Adrenal gland (tissue), 12 donors: ENCODE data around the gene CORO6. TPM values are rescaled to one million over a fixed set of nuclear protein-coding genes. Genes with fewer than 3 reads are reported as not detected.

Experiments
- DNase-seq, 7 donors: peaks; one replicate each; pipeline ENCODE4 v3.0.0-alpha.2; 2019 to 2020
- H3K27ac ChIP-seq, 5 donors: fragments of 200-600 bp; sonication (generic) in 4 of 5; 1 replicate in 3 of 5; 2 replicates in 2 of 5; pipeline versions ENCODE4 v1.5.1 to v1.8.0; 2016 to 2020; ENCODE audit warnings: mild to moderate bottlenecking in 1 of 5
- H3K27me3 ChIP-seq: fragments of 200-600 bp; 2 replicates; pipeline ENCODE4 v1.8.0; 2021
- H3K36me3 ChIP-seq, 2 donors: fragments of 200-600 bp; replicated peaks in 1 of 2; 1 replicate in 1 of 2; 2 replicates in 1 of 2; pipeline versions ENCODE4 v1.5.1 to v1.8.0; 2018 to 2022
- H3K4me1 ChIP-seq, 2 donors: fragments of 200-600 bp; replicated peaks in 1 of 2; 1 replicate in 1 of 2; 2 replicates in 1 of 2; pipeline versions ENCODE4 v1.5.1 to v1.8.0; 2018 to 2021
- H3K4me3 ChIP-seq, 4 donors: fragments of 200-600 bp; sonication (generic) in 3 of 4; one replicate each; pipeline ENCODE4 v1.5.1; 2016 to 2018
- H3K9me3 ChIP-seq, 3 donors: fragments of 200-600 bp; sonication (generic) in 1 of 3; replicated peaks in 1 of 3; 1 replicate in 2 of 3; 2 replicates in 1 of 3; pipeline versions ENCODE4 v1.5.1 to v1.8.0; 2016 to 2021
- CTCF ChIP-seq, 6 experiments: fragments of 450-650 bp in 4 of 6; fragments of 200-600 bp in 2 of 6; sonication (generic) in 1 of 6; IDR thresholded peaks; 1 replicate in 5 of 6; 2 replicates in 1 of 6; pipeline versions ENCODE4 v1.5.1 to v1.8.0; 2016 to 2021; ENCODE audit warnings: antibody characterized with exemption in 6 of 6, mild to moderate bottlenecking in 2 of 6, moderate library complexity in 1 of 6
- POLR2A ChIP-seq, 2 donors: fragments of 450-650 bp; IDR thresholded peaks; one replicate each; pipeline ENCODE4 v1.6.1; 2017; ENCODE audit warnings: antibody characterized with exemption in 2 of 2, mild to moderate bottlenecking in 2 of 2, moderate library complexity in 1 of 2
- WGBS, 4 donors: extraction: QIAGEN DNeasy Blood & Tissue Kit in 2 of 4; methylation state at CpG; one replicate each; pipeline versions ENCODE4 v1.1.5 to v1.1.7; 2013 to 2017; 5-methylcytosine and 5-hydroxymethylcytosine counted together
- intact Hi-C, 2 donors: fragments of 100-400 bp; cut with DNase I; formaldehyde crosslinking; loops; one replicate each; pipeline versions ENCODE4 v1.14.1 to v1.15.0; 2022 to 2023
- polyA plus RNA-seq, 3 donors: library from polyadenylated mRNA; stranded (reverse); fragments of 200-250 nt in 2 of 3; fragments of 350-450 nt in 1 of 3; fragmentation: Illumina TruSeq in 1 of 3; extraction: RNeasy Lipid Tissue Mini Kit (QIAGEN cat#74804) in 1 of 3; gene quantifications; one replicate each; pipeline ENCODE4 v1.2.3, GENCODE V29; 2013 to 2014
- total RNA-seq, 9 donors: library from RNA; depleted of rRNA in 4 of 9; stranded (reverse); fragments of >200 nt in 4 of 9; fragments of 120-200 nt in 1 of 9; fragmentation: NEBNext Ultra II Directional in 1 of 9; extraction: Animal tissue kit (Norgen Biotek cat#: 25700) in 1 of 9; gene quantifications; one replicate each; pipeline versions ENCODE4 v1.1.0 to v1.2.4, GENCODE V29; 2013 to 2023
- donor health status: healthy with polysubstance abuse.
- donor health status: Bipolar disorder and iron deficiency.
- donor health status: DM: yes; HTN: yes; CAD: no.
- donor health status: DM: no; HTN: no; CAD: no.
- donor health status: DM: no; HTN: no; CAD: no.
- donor health status: DM: yes; HTN: yes; CAD: no.

The CORO6 gene
- total and polyA plus RNA-seq, 12 donors = 0.44 to 34.0 (median 5.6) TPM

- H3K4me3 ChIP-seq = peak overlapping the region in 2 of 4 donors; percentile 13 to 48
- H3K27ac ChIP-seq = peak overlapping the region in 1 of 5 donors; percentile 45
- WGBS, 4 donors = 0 to 4% (median 3%) methylated on average over 12 to 74 of the region's 74 CpGs
- peaks cover 26 to 53% of the 10 kb centered on the region in 2 donors for H3K4me1 ChIP-seq
- intact Hi-C loops = loop anchor here in 1 of 2 donors (5.0 kb wide), 1 partner anchor 33 kb away; no protein-coding TSS in a partner anchor
- H3K27me3 ChIP-seq = no peaks in the 10 kb centered on the region
- TF ChIP-seq POLR2A (IDR thresholded peaks at IDR 0.05) (peak in 1 of 2 donors; percentile 64), CTCF (IDR thresholded peaks at IDR 0.05) (no peak)
- peak; percentile 77 to 90 (median 84) for DNase-seq
- H3K36me3 ChIP-seq = no peaks in the 10 kb centered on the region
- H3K9me3 ChIP-seq = no peaks in the 10 kb centered on the region
Observed at GRCh38 chr17:29615492-29616299, 7.0 kb downstream of the CORO6 start.

- intact Hi-C loops = loop anchor here in 1 of 2 donors (5.0 kb wide), 1 partner anchor 33 kb away; no protein-coding TSS in a partner anchor
- Histone ChIP-seq H3K36me3 (no peaks in the 10 kb centered on the region), H3K4me3 (peak overlapping the region in 1 of 4 donors; percentile 48), H3K4me1 (peaks cover 26 to 53% of the 10 kb centered on the region in 2 donors), H3K27me3 (no peaks in the 10 kb centered on the region), H3K9me3 (no peaks in the 10 kb centered on the region), H3K27ac (no peak overlapping the region)
- TF ChIP-seq POLR2A (IDR thresholded peaks at IDR 0.05) (no peak), CTCF (IDR thresholded peaks at IDR 0.05) (no peak)
- DNase-seq = peak in 2 of 7 donors; percentile 28 to 42
- 16 to 37% (median 28%) methylated on average over 11 to 15 of the region's 15 CpGs for WGBS, 4 donors
Observed at GRCh38 chr17:29615048-29615385, 7.7 kb downstream of the CORO6 start.

GRCh38 chr17:29614349-29615047 is 8.2 kb downstream of the CORO6 start:
- WGBS, 4 donors = 55 to 78% (median 66%) methylated on average over 9 to 16 of the region's 16 CpGs
- Histone ChIP-seq H3K4me1 (peaks cover 26 to 53% of the 10 kb centered on the region in 2 donors), H3K9me3 (no peaks in the 10 kb centered on the region), H3K27ac (no peak overlapping the region), H3K4me3 (no peak overlapping the region), H3K27me3 (no peaks in the 10 kb centered on the region), H3K36me3 (no peaks in the 10 kb centered on the region)
- intact Hi-C loops = loop anchor here (5.0 kb wide), 2 partner anchors 32 to 37 kb away; no protein-coding TSS in a partner anchor
- TF ChIP-seq POLR2A (IDR thresholded peaks at IDR 0.05) (no peak), CTCF (IDR thresholded peaks at IDR 0.05) (no peak)
- no peak for DNase-seq

GRCh38 chr17:29613856-29614255 is 8.9 kb downstream of the CORO6 start:
- Histone ChIP-seq H3K36me3 (no peaks in the 10 kb centered on the region), H3K4me1 (peaks cover 26 to 53% of the 10 kb centered on the region in 2 donors), H3K9me3 (no peaks in the 10 kb centered on the region), H3K27ac (no peak overlapping the region), H3K27me3 (no peaks in the 10 kb centered on the region), H3K4me3 (peak overlapping the region in 1 of 4 donors; percentile 38)
- peak in 1 of 7 donors; percentile 48 for DNase-seq
- WGBS, 4 donors = 19 to 30% (median 21%) methylated on average over 12 to 13 of the region's 13 CpGs
- no peak for TF ChIP-seq CTCF (IDR thresholded peaks at IDR 0.05)
- no peak for TF ChIP-seq POLR2A (IDR thresholded peaks at IDR 0.05)
- intact Hi-C loops = loop anchor here in 1 of 2 donors (5.0 kb wide), 1 partner anchor 37 kb away; no protein-coding TSS in a partner anchor
